GM12878 (cell line): Measurements from ENCODE around the gene INAFM1. TPM values are rescaled to one million over a fixed set of nuclear protein-coding genes. Genes with fewer than 3 reads are reported as not detected.

Experiments
- ATAC-seq: fragments of 200-7000 bp; cut with Tn5 transposase; 3 replicates; pipeline ENCODE4 v1.9.1; 2020; ENCODE audit warnings: mild to moderate bottlenecking, moderate library complexity
- BruUV-seq: library from RNA; stranded (reverse); fragments of 400-500 nt; replicated peaks from 2 replicates; lab custom pipeline; 2021; lab: Mats Ljungman, UMichigan
- CTCF ChIA-PET: fragments of 300-600 bp; sonication (Branson Sonifier 250); formaldehyde crosslinking; extraction: SDS; loops from one replicate; lab custom pipeline; 2021; ENCODE audit warnings: inconsistent platforms; lab: Yijun Ruan, JAX
- POLR2A ChIA-PET: fragments of 350-600 bp; formaldehyde crosslinking; extraction: SDS; loops from one replicate; lab custom pipeline; 2021; ENCODE audit warnings: inconsistent platforms; lab: Charles Lee
- RAD21 ChIA-PET: fragments of 300-600 bp; sonication (Branson Sonifier 250); formaldehyde crosslinking; loops from one replicate; lab custom pipeline; 2023; ENCODE audit warnings: antibody characterized with exemption; ENCODE audit not compliant: unreplicated experiment; lab: Charles Lee
- SMC1A ChIA-PET: fragments of 300-600 bp; sonication (Branson Sonifier 250); formaldehyde crosslinking; loops from one replicate; lab custom pipeline; 2023; ENCODE audit not compliant: unreplicated experiment, uncharacterized antibody; lab: Charles Lee
- DNase-seq: peaks from one replicate; pipeline ENCODE4 v3.0.0-alpha.2; 2011; ENCODE audit warnings: low read depth, low spot score
- FAIRE-seq: peaks from 3 replicates; lab custom pipeline; 2011; peaks lifted over from hg19 to GRCh38; lab: Jason Lieb, UNC
- H2AFZ ChIP-seq: 2 replicates; pipeline ENCODE4 v1.6.0; 2011; ENCODE audit warnings: low read depth, low read length, control low read depth; ENCODE audit not compliant: control insufficient read depth
- H3K27ac ChIP-seq: 2 replicates; pipeline ENCODE4 v1.5.1; 2011; ENCODE audit warnings: control low read depth; ENCODE audit not compliant: control insufficient read depth, insufficient read depth
- H3K27me3 ChIP-seq, 2 experiments: replicated peaks in 1 of 2; 2 replicates each; pipeline versions ENCODE4 v1.6.0 to v1.6.1; 2011; ENCODE audit warnings: low read length in 1 of 2; ENCODE audit not compliant: control insufficient read depth in 2 of 2, insufficient read depth in 2 of 2
- H3K36me3 ChIP-seq, 2 experiments: 2 replicates each; pipeline ENCODE4 v1.5.1; 2011; ENCODE audit warnings: low read length in 1 of 2; ENCODE audit not compliant: control insufficient read depth in 2 of 2, insufficient read depth in 2 of 2
- H3K4me1 ChIP-seq: 2 replicates; pipeline ENCODE4 v1.6.1; 2011; ENCODE audit warnings: mild to moderate bottlenecking, low read length, moderate library complexity, mixed read lengths; ENCODE audit not compliant: control insufficient read depth, insufficient read depth
- H3K4me2 ChIP-seq: 2 replicates; pipeline ENCODE4 v1.6.0; 2011; ENCODE audit warnings: control low read depth; ENCODE audit not compliant: control insufficient read depth, insufficient read depth
- H3K4me3 ChIP-seq: fragments of 200-600 bp; sonication (generic); 2 replicates; pipeline ENCODE4 v1.5.1; 2016
- H3K79me2 ChIP-seq: 2 replicates; pipeline ENCODE4 v1.6.0; 2011; ENCODE audit warnings: low read length; ENCODE audit not compliant: control insufficient read depth, insufficient read depth
- H3K9ac ChIP-seq: 2 replicates; pipeline ENCODE4 v1.8.0; 2011; ENCODE audit warnings: low read length, control low read depth, mixed read lengths; ENCODE audit not compliant: control insufficient read depth, insufficient read depth
- H3K9me3 ChIP-seq: replicated peaks from 3 replicates; pipeline ENCODE4 v1.5.1; 2011; ENCODE audit warnings: mild to moderate bottlenecking, low read length; ENCODE audit not compliant: control insufficient read depth, insufficient read depth
- H4K20me1 ChIP-seq: 2 replicates; pipeline ENCODE4 v1.6.0; 2011; ENCODE audit not compliant: control insufficient read depth, insufficient read depth
- BMI1 ChIP-seq: fragments of 450-650 bp; IDR thresholded peaks from 2 replicates; pipeline ENCODE4 v1.6.1; 2016; ENCODE audit warnings: mild to moderate bottlenecking, moderate library complexity, borderline replicate concordance
- WGBS: methylation state at CpG from one replicate; pipeline ENCODE4 v1.1.6; 2016; ENCODE audit warnings: low lambda C conversion rate; ENCODE audit not compliant: insufficient replicate concordance, insufficient coverage; ENCODE audit errors: missing lambda C conversion rate; 5-methylcytosine and 5-hydroxymethylcytosine counted together
- in situ Hi-C: fragments of 300-500 bp; cut with MboI; formaldehyde crosslinking; loops from 9 replicates; pipeline ENCODE4 v1.14.3; 2018; ENCODE audit warnings: mixed read lengths
- intact Hi-C: fragments of 100-400 bp; cut with micrococcal nuclease; formaldehyde crosslinking; loops from one replicate; pipeline ENCODE4 v1.14.2; 2022; ENCODE audit not compliant: unreplicated experiment
- polyA plus RNA-seq, 11 experiments: library from polyadenylated mRNA; depleted of rRNA in 4 of 11; unstranded in 6 of 11; stranded (reverse) in 5 of 11; fragments of >200 nt; fragmentation: Nextera tagmentation in 4 of 11; fragmentation: Illumina TruSeq in 1 of 11; extraction: Ambion mirVana in 4 of 11; extraction: Trizol in 1 of 11; gene quantifications; 1 replicate in 1 of 11; 2 replicates in 10 of 11; pipeline versions ENCODE4 v1.2.1 to v1.2.3, GENCODE V29; 2011 to 2016; ENCODE audit warnings: inconsistent platforms in 2 of 11, missing spikeins in 2 of 11, low read depth in 1 of 11
- total RNA-seq, 4 experiments: library from RNA; depleted of rRNA in 3 of 4; stranded (reverse); fragments of >200 nt in 3 of 4; fragmentation: Illumina TruSeq in 1 of 4; extraction: Trizol in 1 of 4; gene quantifications; 2 replicates each; pipeline versions ENCODE4 v1.2.1 to v1.2.3, GENCODE V29; 2013 to 2021
- TF ChIP-seq, protein P1 (sequence below): fragments of 450-650 bp; IDR thresholded peaks from 2 replicates; pipeline ENCODE4 v1.6.1; 2016; ENCODE audit warnings: mild to moderate bottlenecking

Gene INAFM1
- total and polyA plus RNA-seq, 10 of the 15 experiments (the other 5 are each of a cell fraction or from before 2014, with no cell fraction given) = 0.57 to 6.8 (median 1.1) TPM; not detected in 1

DNA sequence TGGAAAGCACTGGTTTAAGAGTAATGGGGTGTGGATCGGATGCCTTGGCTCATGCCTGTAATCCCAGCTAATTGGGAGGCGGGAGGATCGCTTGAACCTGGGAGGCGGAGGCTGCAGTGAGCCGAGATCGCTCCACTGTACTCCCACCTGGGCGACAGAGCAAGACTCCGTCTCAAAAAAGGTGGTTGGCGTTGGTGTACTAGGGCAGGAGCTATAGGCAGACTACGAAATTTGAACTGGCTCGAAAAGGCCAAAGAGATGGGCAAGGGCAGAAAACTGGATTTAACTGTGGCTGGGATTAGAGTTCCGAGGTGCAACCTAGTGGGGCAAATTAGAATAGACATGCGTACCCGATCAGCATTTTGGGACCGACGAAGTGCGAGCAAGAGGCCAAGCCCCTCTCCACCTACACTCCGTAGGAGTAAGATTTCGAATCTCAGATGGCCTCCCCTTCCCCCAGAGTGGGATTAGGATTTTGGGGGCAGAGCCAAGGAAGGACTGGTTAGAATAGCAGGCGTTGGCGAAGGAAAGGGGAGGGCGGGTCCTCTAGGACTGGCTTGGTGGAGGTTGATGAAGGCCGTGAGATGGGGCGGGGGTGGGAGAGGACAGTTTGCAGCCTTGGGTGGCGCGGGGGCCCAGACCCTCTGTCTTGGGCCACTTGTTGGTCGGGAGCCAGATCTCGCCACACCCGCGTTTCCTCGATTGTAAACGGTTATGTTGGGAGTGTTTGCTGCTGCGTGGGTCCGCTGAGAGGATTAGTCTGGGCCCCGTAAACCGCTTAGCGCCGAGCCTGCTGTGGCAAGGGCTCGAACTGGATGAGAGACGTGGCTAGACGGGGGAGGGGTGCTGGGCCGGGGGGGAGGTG, 2.0 kb upstream of the INAFM1 start:
- BruUV-seq = no TSS peak
- peaks cover 10% of the 10 kb centered on the region for H3K4me1 ChIP-seq
- no peaks in the 10 kb centered on the region for H3K27me3 ChIP-seq
- no peaks in the 10 kb centered on the region for H3K9me3 ChIP-seq
- peaks cover 4% of the 10 kb centered on the region; the same call in 1 of the 2 replicates for H4K20me1 ChIP-seq
- ATAC-seq = no peak
- ChIA-PET SMC1A (interaction anchor here (1.0 to 1.2 kb wide), 3 partner anchors 10 to 29 kb away, joined by 3 to 4 read pairs (median 4); no protein-coding TSS in a partner anchor), RAD21 (no interaction called here), CTCF (interaction anchor here (1.2 kb wide), 1 partner anchor 10 kb away, joined by 3 read pairs; no protein-coding TSS in a partner anchor), POLR2A (interaction anchor here (0.6 to 1.5 kb wide), 4 partner anchors 10 to 37 kb away, joined by 3 to 5 read pairs (median 4); partner anchors contain the start of gene CCDC9)
- no peak for FAIRE-seq
- H3K9ac ChIP-seq = peak overlapping the region; percentile 99; the same call in 1 of the 2 replicates
- TF ChIP-seq, protein P1, sequence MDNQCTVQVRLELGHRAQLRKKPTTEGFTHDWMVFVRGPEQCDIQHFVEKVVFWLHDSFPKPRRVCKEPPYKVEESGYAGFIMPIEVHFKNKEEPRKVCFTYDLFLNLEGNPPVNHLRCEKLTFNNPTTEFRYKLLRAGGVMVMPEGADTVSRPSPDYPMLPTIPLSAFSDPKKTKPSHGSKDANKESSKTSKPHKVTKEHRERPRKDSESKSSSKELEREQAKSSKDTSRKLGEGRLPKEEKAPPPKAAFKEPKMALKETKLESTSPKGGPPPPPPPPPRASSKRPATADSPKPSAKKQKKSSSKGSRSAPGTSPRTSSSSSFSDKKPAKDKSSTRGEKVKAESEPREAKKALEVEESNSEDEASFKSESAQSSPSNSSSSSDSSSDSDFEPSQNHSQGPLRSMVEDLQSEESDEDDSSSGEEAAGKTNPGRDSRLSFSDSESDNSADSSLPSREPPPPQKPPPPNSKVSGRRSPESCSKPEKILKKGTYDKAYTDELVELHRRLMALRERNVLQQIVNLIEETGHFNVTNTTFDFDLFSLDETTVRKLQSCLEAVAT = 0 out of 2 replicates have a peak, but pooled peaks have one; percentile 19
- no peak for TF ChIP-seq BMI1
- in situ Hi-C loops = no loop called here
- H2AFZ ChIP-seq = peak overlapping the region; percentile 69
- H3K36me3 ChIP-seq = peaks cover 0 to 1% of the 10 kb centered on the region in 2 experiments; a peak in 2 of 4 replicates
- no peak for DNase-seq
- no peaks in the 10 kb centered on the region; the same call in 1 of the 2 replicates for H3K79me2 ChIP-seq
- H3K27ac ChIP-seq = peak overlapping the region; percentile 99
- peak overlapping the region; percentile 98 for H3K4me2 ChIP-seq
- H3K4me3 ChIP-seq = peak overlapping the region; percentile 86; the same call in 1 of the 2 replicates
- WGBS = 51% methylated on average over 40 of the region's 42 CpGs
- intact Hi-C loops = loop anchor here (1.0 to 2.0 kb wide), 2 partner anchors 10 to 16 kb away; partner anchors contain the start of gene CCDC9
